Occipital lobe (tissue), 2 donors: ENCODE results near the gene GALE. TPM values are rescaled to one million over a fixed set of nuclear protein-coding genes. Genes with fewer than 3 reads are reported as not detected.
"Not testable (repeated sequence)": the region's sequence is repeated elsewhere in the genome, so short reads cannot be mapped to it uniquely, and the experiment has no call there.

Source experiments
- DNase-seq: peaks from one replicate; lab custom pipeline; 2025; lab: John Stamatoyannopoulos, UW
- total RNA-seq: library from RNA; depleted of rRNA; stranded (reverse); fragments of >200 nt; gene quantifications from one replicate; pipeline ENCODE4 v1.2.3, GENCODE V29; 2014

GALE gene
- total RNA-seq, 1 donor from 2014 or later, result 20.0 TPM

GRCh38 chr1:23810818-23811540, 10.4 kb upstream of the GALE start:
- DNase-seq, result no peak

GRCh38 chr1:23809751-23810171, 9.2 kb upstream of the GALE start:
- no peak for DNase-seq

GRCh38 chr1:23807453-23807852, 6.9 kb upstream of the GALE start:
- DNase-seq, result no peak

DNA sequence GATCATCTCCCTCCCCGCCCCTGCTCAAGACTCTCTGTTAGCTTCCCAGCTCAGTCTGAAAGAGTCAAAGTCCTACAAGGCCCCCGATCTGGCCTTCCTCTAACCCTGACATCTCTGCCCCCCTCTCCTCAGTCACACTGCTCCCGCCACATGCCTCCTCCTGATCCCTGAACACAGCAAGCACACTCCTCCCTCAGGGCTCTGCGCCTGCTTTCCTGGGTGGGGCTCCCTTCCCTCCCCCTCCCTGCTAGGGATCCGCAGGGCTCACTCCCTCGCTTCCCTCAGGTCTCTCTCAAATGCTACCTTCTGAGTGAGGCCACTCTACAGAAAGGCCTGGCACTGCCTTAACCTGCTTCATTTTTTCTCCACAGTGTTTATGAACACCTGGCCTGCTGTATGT, 5.7 kb upstream of the GALE start:
- no peak for DNase-seq

DNA sequence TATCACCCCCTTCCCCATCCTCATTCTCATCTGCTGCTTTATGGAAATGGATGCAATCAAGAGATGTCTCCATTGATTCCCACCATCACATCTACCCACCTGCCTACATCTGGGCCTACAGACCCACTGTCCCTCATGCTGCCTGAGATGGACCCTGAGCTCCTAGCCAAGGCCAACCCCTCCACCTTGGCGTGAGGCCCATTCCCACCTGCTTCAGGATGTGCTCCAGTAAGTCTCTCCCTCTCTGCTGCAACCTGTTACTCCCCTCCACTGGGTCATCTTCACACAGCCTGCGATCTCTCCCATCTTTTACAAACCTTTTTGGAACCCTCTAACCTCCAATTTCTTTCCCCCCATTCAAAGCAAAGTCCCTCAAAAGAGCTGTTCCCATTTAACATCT, 4.5 kb upstream of the GALE start:
- no peak for DNase-seq

- DNase-seq, result no peak
These were observed 3.8 kb upstream of the GALE start for GRCh38 chr1:23804183-23804835.

- no peak for DNase-seq
These were observed 3.1 kb upstream of the GALE start for GRCh38 chr1:23803674-23804073.

- DNase-seq, result not testable (repeated sequence)
These were observed 2.3 kb upstream of the GALE start for GRCh38 chr1:23802809-23803342.

DNA sequence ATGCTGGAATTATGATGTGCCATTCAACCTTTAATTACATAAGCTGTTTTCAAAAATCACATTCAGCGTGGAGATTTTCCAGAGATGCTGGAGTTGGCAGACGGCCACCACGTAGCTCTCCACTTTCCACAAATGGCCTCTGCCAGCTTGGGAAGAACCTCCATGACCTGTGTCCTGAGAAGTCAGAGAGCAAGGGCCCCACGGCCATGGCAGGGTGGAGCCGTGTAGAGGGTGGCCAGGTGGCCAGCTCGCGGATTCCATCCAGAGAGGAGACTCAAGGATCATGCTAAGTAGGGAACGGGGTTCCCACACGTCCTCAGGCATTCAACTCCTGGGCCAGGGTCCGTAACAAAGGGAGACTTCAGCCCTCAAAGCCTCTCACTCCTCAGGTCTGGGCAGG, 1.3 kb upstream of the GALE start:
- no peak for DNase-seq

DNA sequence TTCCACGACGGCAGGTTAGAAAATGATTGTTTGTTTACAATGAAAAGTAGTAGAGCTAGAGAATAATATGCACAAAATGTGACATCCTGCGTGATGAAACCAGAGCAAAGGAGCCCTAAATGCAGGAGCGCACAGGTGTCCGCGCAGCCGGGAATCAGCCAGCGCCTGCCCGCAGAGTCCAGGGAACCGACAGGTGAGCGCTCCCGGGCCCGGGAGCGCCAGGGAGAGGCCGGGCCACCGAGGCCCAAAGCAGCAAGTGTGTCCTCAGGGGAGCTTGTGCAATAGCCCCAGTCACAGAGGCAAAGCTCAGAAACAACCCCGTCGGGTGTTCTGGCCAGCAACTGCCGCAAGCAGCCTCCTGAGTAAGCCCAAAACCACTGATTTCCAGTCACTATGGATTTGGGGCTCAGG, 789 bp upstream of the GALE start:
- no peak for DNase-seq

DNA sequence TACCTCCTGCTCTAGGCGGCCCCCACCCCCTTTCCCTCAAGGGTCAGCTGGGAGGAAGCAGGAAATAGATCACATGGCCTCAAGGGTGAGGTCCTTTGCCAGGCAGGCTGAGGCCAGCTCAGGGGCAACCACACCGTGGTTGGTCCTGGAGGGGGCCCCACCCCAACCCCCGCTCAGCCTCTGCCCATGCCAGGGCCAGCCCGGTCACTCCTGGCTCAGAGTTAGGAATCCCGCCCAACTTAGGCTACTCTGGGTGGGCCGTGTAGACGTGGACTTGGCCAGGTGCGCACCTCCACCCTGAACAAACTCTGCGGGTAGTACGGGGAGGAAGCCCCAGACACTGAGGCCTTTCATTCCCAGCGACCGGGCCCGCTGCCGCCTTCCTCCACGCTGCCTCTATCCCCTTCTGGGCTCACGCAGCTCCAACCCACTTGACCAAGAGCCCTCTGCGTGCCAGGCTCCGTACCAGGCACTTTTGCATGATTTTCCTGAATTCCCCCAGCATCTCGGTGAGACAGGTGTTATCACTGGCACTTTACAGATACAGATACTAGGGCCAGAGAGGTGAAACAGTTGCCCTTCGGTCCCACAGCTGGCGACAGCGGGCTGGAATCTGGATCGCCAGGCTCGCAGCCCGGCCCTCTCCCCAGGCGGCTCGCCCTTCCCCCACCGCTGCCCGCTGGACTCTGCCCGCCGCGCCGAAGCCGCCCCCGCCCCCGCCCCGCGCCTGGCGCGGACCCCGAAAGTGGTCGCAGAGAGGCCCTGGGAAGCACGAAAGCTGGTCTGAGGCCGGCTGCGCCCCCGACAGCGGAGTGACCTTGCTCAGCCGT, 769 bp downstream of the GALE start:
- DNase-seq, result no peak

GRCh38 chr1:23799255-23799569, 1.3 kb downstream of the GALE start:
- no peak for DNase-seq

GRCh38 chr1:23798662-23799142, 1.9 kb downstream of the GALE start:
- DNase-seq, result no peak

DNA sequence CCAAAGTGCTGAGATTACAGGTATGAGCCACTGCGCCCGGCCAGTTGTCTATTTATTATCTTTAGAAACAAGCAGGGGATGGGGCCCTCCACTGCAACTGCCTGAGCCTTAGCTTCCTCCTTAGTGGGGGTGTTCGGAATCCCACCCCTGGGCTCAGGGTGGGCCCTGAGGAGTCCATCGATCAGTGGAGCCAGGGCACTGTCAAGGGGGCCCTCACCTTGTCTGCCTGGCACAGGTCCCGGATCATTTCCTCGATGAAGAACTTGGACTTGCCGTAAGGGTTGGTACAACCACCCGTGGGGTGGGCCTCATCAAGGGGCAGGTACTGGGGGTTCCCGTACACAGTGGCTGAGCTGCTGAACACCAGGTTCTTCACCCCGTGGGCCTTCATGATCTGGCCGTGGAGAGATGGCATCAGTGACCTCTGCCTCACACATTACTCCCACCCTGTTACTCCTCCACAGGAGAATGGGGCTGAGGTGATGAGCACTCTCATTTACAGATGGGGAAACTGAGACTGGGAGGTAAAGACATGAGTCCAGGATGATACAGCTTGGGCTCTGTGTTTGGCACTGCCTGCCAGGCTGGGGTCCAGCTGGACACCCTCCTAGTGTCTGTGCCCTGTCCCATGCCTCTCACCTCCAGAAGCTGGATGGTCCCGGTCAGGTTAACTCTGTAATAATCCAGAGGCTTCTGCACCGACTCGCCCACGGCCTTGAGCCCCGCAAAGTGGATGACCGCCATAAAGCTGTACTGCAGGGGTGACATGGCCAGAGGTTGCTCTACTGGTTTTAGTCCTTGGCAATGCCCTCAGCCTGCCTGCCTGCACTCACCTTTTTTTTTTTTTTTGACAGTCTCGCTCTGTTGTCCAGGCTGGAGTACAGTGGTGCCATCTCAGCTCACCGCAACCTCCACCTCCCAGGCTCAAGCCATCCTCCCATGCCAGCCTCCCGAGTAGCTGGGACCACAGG, 2.8 kb downstream of the GALE start:
- no peak for DNase-seq

GRCh38 chr1:23796466-23797271, 3.9 kb downstream of the GALE start:
- DNase-seq, result no peak

GRCh38 chr1:23795676-23796465, 4.7 kb downstream of the GALE start:
- no peak for DNase-seq

DNA sequence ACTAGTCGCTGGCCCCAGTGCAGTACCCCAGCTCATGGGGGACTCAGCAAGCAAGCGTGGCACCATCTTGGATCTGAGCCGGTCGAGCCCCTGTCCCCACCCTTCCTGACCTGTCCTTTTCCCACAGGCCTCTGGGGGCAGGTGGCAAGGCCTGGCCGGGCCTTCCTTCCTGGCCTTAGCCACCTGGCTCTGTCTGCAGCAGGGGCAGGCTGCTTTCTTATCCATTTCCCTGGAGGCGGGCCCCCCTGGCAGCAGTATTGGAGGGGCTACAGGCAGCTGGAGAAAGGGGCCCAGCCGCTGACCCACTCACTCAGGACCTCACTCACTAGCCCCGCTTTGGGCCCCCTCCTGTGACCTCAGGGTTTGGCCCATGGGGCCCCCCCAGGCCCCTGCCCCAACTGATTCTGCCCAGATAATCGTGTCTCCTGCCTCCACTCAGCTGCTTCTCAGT, 5.8 kb downstream of the GALE start:
- not testable (repeated sequence) for DNase-seq

GRCh38 chr1:23793861-23794731, 6.5 kb downstream of the GALE start:
- DNase-seq, result no peak
